ENCODE data around the gene ATP1B1. TPM values are rescaled to one million over a fixed set of nuclear protein-coding genes. Genes with fewer than 3 reads are reported as not detected.

The ATP1B1 gene
- total and polyA plus RNA-seq, 9 of the 15 experiments (the other 6 are each of a cell fraction or from before 2014, with no cell fraction given) = 0.76 to 3.0 (median 1.7) TPM

- in situ Hi-C loops (cut with MboI) = no loop called here
- TF ChIP-seq ESRRB (CRISPR knock-in tag; IDR thresholded peaks at IDR 0.05; ENCODE audit: borderline replicate concordance) (no peak), BRF1 (IDR thresholded peaks at IDR 0.05; ENCODE audit: borderline replicate concordance, extremely low read depth, insufficient read length) (no peak), SAFB2 (IDR thresholded peaks at IDR 0.05; ENCODE audit: borderline replicate concordance, low read depth, low read length, severe bottlenecking) (no peak), KLF6 (CRISPR knock-in tag; IDR thresholded peaks at IDR 0.05; ENCODE audit: borderline replicate concordance) (no peak), GATA2 (CRISPR knock-in tag; IDR thresholded peaks at IDR 0.05) (no peak), USF1 (CRISPR knock-in tag; IDR thresholded peaks at IDR 0.05) (no peak), ZNF175 (CRISPR knock-in tag; IDR thresholded peaks at IDR 0.05; ENCODE audit: low read depth) (no peak), SRF (CRISPR knock-in tag; IDR thresholded peaks at IDR 0.05) (no peak), POLR2B (IDR thresholded peaks at IDR 0.05; ENCODE audit: low read depth, partially characterized antibody) (no peak), ZNF174 (CRISPR knock-in tag; IDR thresholded peaks at IDR 0.05) (no peak), HNRNPK (IDR thresholded peaks at IDR 0.05; ENCODE audit: low read depth, low read length, poor library complexity, severe bottlenecking) (no peak), PHB2 (IDR thresholded peaks at IDR 0.05; ENCODE audit: low read depth) (no peak), HDAC1 (IDR thresholded peaks at IDR 0.05) (no peak), MEIS2 (IDR thresholded peaks at IDR 0.05; ENCODE audit: partially characterized antibody) (no peak), POLR2AphosphoS5 (IDR thresholded peaks at IDR 0.05; ENCODE audit: control insufficient read depth, insufficient read depth, low read depth, low read length) (no peak)
- no peak overlapping the region for H3K4me3 ChIP-seq
- H4K20me1 ChIP-seq (replicated peaks; ENCODE audit: control insufficient read depth, insufficient read depth, low read length) = no peaks in the 10 kb centered on the region
- no peak for FAIRE-seq
- WGBS (ENCODE audit: insufficient coverage, low coverage, missing lambda C conversion rate) = 31% methylated on average over 3 of the region's 3 CpGs
- no peaks in the 10 kb centered on the region for H3K36me3 ChIP-seq (ENCODE audit: control insufficient read depth, insufficient read depth, low read length)
- H3K4me2 ChIP-seq (ENCODE audit: insufficient read depth, low read length) = no peak overlapping the region
- no peaks in the 10 kb centered on the region for H3K27me3 ChIP-seq (ENCODE audit: control insufficient read depth in 2 of 2, insufficient read depth in 2 of 2, low read length in 2 of 2)
- H3K9ac ChIP-seq (ENCODE audit: insufficient read depth in 1 of 2, low read depth in 2 of 2, low read length in 2 of 2) = no peak overlapping the region
- POLR2A ChIA-PET = interaction anchor here (1.3 kb wide), 1 partner anchor 8 kb away, joined by 3 read pairs; no protein-coding TSS in a partner anchor
- no peak overlapping the region for H2AFZ ChIP-seq (ENCODE audit: low read depth, low read length)
- CTCF ChIA-PET (ENCODE audit: low intra/inter-chr PET ratio) = no interaction called here
- peaks cover 0 to 6% of the 10 kb centered on the region in 2 experiments; a peak in 2 of 5 replicates for H3K4me1 ChIP-seq (replicated peaks in 1 of 2; ENCODE audit: control insufficient read depth in 2 of 2, insufficient read depth in 2 of 2, low read length in 2 of 2)
- H3K27ac ChIP-seq (ENCODE audit: extremely low read depth, low read depth, low read length) = no peak overlapping the region
- intact Hi-C loops (cut with micrococcal nuclease) = no loop called here
- H3K9me1 ChIP-seq (ENCODE audit: control insufficient read depth, insufficient read depth, low read length) = no peaks in the 10 kb centered on the region
- no TSS peak for BruUV-seq (replicated peaks)
- no peak for DNase-seq (ENCODE audit: extremely low read depth in 1 of 4, low spot score in 3 of 4)
- H3K79me2 ChIP-seq (ENCODE audit: control insufficient read depth, insufficient read depth, low read length) = no peaks in the 10 kb centered on the region
- no peak for ATAC-seq
- no peaks in the 10 kb centered on the region for H3K9me3 ChIP-seq (replicated peaks; ENCODE audit: control insufficient read depth, insufficient read depth, low read depth, low read length)
Observed at GRCh38 chr1:169156580-169156979, 50.1 kb downstream of the ATP1B1 start.
